ENCODE measurements around the gene CRYBB3. TPM values are rescaled to one million over a fixed set of nuclear protein-coding genes. Genes with fewer than 3 reads are reported as not detected.

The CRYBB3 gene
- total RNA-seq: under 1 TPM in 2 of 7 donors, not detected in 5; 0.30 to 0.69 TPM
- not detected for polyA plus RNA-seq
- long read RNA-seq, donor 1: 0 reads
- long read RNA-seq, donor 2: 0 reads
- long read RNA-seq, donor 3: 0 reads

DNA sequence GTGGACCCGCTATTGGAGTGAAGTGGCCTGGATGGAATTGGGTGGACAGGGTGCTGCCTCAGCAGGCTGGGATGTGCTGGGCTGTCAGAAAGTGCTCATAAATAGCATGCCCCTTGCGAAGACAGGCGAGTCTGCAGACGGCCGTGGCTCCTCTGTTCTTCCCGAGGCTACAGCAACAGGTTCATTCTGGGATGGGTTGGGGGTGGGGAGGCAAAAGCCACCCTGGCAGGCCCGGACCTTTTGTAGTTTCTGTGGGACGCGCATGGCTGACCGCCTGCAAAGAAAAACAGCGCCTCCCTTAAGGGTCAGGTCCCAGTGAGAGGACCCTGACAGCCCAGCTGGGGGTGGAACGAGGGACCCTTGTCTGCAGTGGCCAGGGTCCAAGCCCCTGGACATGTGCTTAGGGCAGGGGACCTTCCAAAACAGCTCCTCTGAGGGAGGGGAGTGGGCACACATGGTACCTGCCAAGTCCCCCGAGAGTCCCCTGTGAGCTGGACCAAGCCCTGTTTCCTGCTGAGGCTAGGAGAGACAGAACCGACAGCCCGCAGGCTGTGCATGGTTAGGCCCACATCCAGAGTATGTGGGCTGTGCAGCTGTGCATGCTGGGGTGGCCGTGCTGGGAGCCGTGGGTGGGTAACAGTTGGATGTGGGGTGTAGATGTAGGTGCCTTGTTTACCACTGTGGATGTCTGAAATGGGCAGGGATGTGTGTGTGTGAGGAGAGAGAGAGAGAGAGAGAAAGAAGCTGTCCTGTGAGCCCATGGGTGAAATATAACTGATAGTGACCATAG lies at the start of gene CRYBB3:
Gene CRYBB3, plus strand, starts transcription at position 128 of the 790 bp plus-strand sequence. CDS start 1,539 bp downstream, outside the sequence.
- intact Hi-C loops (cut with DNase I): no loop called here
- Histone ChIP-seq H3K27ac (no peak within 1 kb of the TSS), H3K4me1 (ENCODE audit: insufficient read depth) (no peaks in the 10 kb centered on the region), H3K36me3 (no peaks in the 10 kb centered on the region), H3K9me3 (no peaks in the 10 kb centered on the region), H3K27me3 (no peaks in the 10 kb centered on the region), H3K4me3 (no peak within 1 kb of the TSS)
- TF ChIP-seq POLR2A (IDR thresholded peaks at IDR 0.05) (no peak), EP300 (IDR thresholded peaks at IDR 0.05) (no peak)
- TF ChIP-seq, protein P1, sequence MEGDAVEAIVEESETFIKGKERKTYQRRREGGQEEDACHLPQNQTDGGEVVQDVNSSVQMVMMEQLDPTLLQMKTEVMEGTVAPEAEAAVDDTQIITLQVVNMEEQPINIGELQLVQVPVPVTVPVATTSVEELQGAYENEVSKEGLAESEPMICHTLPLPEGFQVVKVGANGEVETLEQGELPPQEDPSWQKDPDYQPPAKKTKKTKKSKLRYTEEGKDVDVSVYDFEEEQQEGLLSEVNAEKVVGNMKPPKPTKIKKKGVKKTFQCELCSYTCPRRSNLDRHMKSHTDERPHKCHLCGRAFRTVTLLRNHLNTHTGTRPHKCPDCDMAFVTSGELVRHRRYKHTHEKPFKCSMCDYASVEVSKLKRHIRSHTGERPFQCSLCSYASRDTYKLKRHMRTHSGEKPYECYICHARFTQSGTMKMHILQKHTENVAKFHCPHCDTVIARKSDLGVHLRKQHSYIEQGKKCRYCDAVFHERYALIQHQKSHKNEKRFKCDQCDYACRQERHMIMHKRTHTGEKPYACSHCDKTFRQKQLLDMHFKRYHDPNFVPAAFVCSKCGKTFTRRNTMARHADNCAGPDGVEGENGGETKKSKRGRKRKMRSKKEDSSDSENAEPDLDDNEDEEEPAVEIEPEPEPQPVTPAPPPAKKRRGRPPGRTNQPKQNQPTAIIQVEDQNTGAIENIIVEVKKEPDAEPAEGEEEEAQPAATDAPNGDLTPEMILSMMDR (IDR thresholded peaks at IDR 0.05): no peak
- no peak for DNase-seq
- WGBS, 3 donors: 55 to 64% (median 55%) methylated on average over 17 of the region's 17 CpGs

DNA sequence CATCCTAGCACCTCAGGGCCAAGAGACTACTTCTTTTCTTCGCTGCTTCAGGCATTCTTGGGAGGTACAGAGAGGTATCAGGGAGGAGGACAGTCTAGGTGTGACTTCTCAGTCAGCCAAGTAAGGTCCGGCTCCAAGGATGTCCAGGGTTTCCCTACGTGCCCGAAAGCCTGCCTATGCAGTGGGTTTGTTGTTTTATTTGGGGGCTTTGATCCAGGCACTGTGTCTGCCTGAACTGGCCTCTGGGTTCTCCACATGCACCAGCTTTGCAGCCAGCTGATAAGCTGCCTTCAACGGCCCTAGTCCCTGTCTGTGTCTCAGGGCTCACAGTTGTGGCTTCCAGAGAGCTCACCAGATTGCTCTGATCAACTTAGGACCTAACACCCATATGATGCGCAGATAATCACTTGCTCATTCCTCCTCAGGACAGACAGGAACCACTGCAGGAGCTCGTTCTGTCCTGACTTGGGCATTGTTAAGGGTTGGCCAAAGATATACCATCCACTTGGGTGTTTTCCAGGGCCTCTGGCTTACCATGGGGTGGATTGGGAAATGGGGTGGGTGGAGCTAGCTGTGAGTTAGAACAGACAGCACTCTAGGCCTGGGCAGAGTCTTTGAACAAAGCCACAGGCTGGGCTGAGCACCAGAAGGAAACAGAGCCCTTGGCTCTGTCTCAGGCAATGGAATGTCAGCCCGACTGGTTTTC lies 45.5 kb upstream of the CRYBB3 start:
- DNase-seq: no peak
- Histone ChIP-seq H3K36me3 (no peaks in the 10 kb centered on the region), H3K9me3 (no peaks in the 10 kb centered on the region), H3K4me3 (no peak overlapping the region), H3K27ac (no peak overlapping the region), H3K4me1 (ENCODE audit: insufficient read depth) (peaks cover 2% of the 10 kb centered on the region), H3K27me3 (no peaks in the 10 kb centered on the region)
- 61 to 65% (median 62%) methylated on average over 8 of the region's 8 CpGs for WGBS, 3 donors
- intact Hi-C loops (cut with DNase I): no loop called here
- TF ChIP-seq POLR2A (IDR thresholded peaks at IDR 0.05) (no peak), EP300 (IDR thresholded peaks at IDR 0.05) (no peak)
- TF ChIP-seq, protein P1 (IDR thresholded peaks at IDR 0.05): no peak

DNA sequence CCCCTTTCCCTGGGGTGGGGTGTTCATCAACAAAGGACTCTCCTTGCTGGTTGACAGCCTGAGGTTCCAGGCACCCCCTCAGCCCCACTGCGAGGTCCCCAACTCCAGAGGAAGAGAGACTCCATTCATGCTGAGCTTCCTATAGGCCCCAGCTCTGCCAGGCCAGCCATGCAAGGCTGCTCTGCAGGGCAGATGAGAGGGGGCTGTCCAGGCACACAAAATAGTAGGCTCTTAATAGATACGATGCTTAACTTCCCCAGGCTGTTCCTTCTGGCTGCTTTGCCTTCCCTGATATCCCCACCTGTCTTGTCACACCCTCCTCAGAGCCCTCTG lies 45.0 kb upstream of the CRYBB3 start:
- no peaks in the 10 kb centered on the region for H3K36me3 ChIP-seq
- no peak for DNase-seq
- intact Hi-C loops (cut with DNase I): no loop called here
- H3K9me3 ChIP-seq: no peaks in the 10 kb centered on the region
- 68 to 75% (median 72%) methylated on average over 2 of the region's 2 CpGs for WGBS, 3 donors
- TF ChIP-seq EP300 (IDR thresholded peaks at IDR 0.05): no peak
- no peak for TF ChIP-seq POLR2A (IDR thresholded peaks at IDR 0.05)
- TF ChIP-seq, protein P1 (IDR thresholded peaks at IDR 0.05): no peak
- peaks cover 2% of the 10 kb centered on the region for H3K4me1 ChIP-seq (ENCODE audit: insufficient read depth)
- no peak overlapping the region for H3K4me3 ChIP-seq
- H3K27me3 ChIP-seq: no peaks in the 10 kb centered on the region
- no peak overlapping the region for H3K27ac ChIP-seq

DNA sequence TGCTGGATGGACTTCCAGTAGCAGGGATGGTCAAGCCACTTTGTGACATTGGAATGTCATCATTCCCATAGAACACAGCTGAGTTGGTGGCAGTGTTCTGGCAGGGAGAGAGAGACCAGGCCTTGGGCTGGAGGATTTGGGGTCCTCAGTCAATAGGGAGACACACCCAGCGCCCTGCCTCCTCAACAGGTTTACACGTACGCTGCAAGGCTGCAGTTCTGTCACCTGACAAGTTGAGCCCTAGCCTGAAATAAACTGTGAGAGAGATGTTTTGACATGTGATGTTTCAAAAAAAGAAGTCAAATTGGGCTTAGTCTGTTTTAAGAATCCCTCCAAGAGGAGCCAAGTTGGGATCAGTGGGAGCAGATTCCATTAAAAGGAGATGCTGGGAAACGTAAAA lies 42.9 kb upstream of the CRYBB3 start:
- Histone ChIP-seq H3K27ac (no peak overlapping the region), H3K4me1 (ENCODE audit: insufficient read depth) (peaks cover 2% of the 10 kb centered on the region), H3K4me3 (no peak overlapping the region), H3K27me3 (no peaks in the 10 kb centered on the region), H3K9me3 (no peaks in the 10 kb centered on the region), H3K36me3 (no peaks in the 10 kb centered on the region)
- no peak for DNase-seq
- WGBS, 3 donors: 83 to 89% (median 86%) methylated on average over 4 of the region's 4 CpGs
- intact Hi-C loops (cut with DNase I): no loop called here
- TF ChIP-seq, protein P1 (IDR thresholded peaks at IDR 0.05): no peak
- no peak for TF ChIP-seq POLR2A (IDR thresholded peaks at IDR 0.05)
- TF ChIP-seq EP300 (IDR thresholded peaks at IDR 0.05): no peak
